ENCODE data around the gene ARRDC5.

DNA sequence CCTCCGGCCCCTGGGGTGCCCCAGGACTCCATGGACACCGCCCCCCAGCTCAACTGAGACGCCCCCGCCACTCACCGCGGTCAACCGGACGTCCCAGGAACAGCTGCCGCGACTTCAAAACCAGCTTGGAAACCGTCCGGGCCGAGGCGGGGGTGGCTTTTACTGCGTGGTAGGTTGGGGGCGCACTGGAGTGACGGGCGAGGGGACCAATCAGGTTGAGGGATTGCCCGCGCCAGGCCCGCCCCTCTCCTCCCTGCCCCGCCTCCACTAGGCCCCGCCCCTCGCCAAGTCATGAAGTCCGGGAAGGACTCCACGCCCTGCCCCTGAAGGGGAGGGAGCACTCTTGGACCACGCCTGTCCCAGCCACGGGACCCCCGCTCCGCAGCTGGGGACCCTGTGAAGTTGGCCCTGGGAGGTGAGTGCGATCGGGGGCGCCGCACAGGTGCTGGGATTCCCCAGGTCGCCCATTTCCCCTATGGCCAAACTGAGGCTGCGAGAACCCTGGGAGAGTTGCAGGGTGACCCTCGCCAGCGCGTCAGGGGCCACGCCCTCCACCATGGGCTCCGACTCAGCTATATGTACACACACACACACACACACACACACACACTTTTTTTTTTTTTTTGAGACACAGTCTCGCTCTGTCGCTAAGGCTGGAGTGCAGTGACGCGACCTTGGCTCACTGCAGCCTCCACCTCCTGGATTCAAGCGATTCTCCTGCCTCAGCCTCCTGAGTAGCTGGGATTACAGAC, 35.0 kb downstream of the ARRDC5 start, which contains the start of gene PLIN3:
- TF ChIP-seq, protein P1, sequence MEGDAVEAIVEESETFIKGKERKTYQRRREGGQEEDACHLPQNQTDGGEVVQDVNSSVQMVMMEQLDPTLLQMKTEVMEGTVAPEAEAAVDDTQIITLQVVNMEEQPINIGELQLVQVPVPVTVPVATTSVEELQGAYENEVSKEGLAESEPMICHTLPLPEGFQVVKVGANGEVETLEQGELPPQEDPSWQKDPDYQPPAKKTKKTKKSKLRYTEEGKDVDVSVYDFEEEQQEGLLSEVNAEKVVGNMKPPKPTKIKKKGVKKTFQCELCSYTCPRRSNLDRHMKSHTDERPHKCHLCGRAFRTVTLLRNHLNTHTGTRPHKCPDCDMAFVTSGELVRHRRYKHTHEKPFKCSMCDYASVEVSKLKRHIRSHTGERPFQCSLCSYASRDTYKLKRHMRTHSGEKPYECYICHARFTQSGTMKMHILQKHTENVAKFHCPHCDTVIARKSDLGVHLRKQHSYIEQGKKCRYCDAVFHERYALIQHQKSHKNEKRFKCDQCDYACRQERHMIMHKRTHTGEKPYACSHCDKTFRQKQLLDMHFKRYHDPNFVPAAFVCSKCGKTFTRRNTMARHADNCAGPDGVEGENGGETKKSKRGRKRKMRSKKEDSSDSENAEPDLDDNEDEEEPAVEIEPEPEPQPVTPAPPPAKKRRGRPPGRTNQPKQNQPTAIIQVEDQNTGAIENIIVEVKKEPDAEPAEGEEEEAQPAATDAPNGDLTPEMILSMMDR (IDR thresholded peaks at IDR 0.05; ENCODE audit: low read depth, low read length, poor library complexity, severe bottlenecking), result no peak
- no peak for TF ChIP-seq EZH2phosphoT487 (IDR thresholded peaks at IDR 0.05; ENCODE audit: borderline replicate concordance, low read length)

Data from DOHH2 (cell line).